Eye (tissue), 1 donor: ENCODE measurements around the gene RRBP1.

Source experiments
- DNase-seq: peaks from one replicate; pipeline ENCODE4 v3.0.0-alpha.2; 2015

RRBP1 gene

DNA sequence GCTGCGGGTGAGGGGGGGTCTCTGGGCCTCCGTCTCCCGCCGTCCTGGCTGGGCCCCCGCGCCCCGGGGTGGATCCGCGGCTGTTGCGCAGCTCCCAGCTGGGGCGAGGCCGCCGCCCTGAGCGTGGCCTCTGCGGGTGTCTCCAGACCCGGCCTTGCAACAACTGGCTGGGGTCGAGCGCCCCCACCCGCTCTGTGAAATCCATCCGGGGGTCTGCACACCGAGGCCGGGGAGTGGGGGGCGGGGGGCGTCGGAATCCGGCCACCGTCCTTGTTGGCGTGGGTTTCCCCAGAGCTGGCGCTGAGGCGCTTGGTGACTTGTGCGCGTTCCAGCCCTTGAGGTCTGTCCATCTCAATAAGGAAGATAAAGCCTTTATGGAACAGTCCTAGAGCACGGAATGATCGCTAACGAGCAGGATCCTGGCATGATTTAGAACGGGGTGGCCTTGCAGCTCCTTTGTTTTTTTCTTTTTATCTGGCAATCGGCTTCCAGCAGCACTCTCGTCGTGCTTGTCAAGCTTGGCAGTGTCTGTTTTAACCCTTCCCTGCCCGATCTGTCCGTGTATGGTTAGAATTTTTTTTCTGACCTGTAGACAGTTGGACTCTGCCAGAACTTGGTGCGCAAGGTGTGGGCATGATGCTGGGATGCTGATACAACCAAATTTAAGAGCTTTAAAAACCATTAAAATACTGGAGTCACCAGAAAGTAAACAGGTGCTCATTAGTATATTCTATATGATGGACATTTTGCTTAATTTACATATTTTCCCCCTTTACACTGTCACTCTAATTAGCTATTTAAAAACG, 111.5 kb downstream of the RRBP1 start:
- peak; percentile 92 for DNase-seq

DNA sequence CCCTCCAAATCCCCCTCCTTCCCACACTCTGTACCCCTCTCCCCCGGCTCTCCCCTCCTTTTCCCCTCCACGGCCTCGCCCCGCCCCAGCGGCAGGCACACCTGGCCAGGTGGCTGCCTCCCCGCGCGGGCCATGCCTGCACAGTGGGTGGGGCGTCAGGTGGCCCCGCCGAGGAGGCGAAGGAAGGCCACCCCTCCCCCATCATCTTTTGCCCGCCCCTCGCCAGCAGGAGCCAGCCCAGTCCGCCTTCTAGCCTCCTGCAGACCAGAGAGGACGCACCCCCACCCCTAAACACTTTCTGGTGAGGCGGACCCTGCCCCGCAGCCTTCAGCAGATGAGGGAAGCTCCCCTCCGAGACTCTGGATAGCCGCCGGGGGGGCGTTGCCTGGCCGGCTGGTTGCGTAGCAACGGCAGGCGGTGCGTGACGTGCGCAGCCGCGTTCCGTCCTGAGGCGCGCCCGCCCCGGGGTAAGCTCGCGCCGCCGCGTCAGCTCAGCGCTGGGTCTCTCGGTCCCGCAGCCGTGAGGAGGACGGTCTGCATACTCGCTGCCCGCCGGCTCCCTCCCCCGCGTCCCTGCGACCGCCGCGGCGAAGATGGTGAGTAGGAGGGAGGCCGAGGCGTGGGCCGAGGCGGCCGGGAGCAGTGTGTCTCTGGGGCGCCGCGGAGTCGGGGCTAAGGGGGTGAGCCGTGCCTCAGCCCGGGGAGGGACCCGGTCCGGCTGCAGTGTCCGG, 112.3 kb downstream of the RRBP1 start, which contains the start of gene DSTN:
DSTN (plus strand) TSS at position 460 of the 731 bp plus-strand sequence; CDS start at position 594, 134 bp downstream.
- DNase-seq: peak; percentile 97

DNA sequence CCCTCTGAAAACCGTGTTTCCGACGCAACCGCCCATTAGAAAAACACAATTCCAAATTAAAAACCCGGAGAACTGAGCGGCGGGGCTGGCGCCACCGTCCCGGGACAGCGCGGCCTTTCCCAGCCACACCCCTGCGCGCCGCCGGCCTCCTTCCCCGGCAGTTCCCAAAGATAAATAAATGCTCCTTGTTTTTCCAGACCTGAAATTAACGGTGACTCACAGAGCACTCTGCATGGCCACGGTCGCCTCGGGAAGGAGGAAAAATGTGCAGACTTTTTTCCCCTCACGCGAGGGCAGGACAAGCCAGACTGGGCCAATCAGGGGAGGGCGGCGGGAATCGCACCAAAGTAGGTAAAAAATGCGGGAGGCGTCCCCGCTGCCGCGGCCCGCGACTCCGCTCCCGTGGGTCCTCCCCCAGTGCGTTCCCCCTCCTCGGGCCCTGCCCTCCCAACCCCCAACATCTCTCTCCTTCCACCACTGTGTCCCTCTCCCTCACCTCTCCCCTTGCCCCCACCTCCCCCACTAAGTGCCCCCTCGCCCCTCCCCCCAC, 113.0 kb downstream of the RRBP1 start:
- peak; percentile 80 for DNase-seq

DNA sequence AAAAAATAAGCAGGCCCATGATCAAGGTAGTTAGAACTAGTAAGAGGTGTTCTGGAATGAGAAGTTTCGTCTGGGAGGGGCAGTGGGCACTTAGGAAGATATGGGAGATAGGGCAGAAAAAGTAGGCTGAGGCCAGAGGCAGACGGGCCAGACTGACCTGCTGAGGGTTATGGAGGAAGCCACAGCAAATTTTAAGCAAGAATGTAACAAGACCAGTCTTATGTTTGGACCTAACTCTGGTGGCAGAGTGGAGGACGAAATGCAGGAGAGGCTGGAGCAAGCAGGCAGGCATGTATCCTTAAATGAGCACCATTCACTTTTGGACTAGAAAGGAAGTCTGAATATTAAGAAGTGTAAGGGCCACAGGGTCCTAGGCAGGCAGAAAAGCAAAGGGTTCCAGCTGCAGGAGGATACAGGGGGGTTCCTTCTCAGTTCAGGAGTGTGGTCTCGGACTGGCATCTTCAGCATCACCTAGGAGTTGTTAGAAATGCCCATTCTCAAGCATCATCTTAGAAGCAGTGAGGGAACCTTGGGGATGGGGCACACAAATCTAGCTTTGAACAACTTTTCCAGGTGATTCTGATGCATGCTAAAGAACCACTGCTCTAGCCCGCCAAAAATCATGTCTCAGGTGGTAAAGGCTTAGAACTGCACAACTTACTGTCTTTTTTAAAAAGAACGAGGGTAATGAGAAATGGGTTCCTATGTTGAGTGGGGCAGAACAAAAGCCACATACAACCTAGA, 113.8 kb downstream of the RRBP1 start:
- DNase-seq: peak; percentile 22

DNA sequence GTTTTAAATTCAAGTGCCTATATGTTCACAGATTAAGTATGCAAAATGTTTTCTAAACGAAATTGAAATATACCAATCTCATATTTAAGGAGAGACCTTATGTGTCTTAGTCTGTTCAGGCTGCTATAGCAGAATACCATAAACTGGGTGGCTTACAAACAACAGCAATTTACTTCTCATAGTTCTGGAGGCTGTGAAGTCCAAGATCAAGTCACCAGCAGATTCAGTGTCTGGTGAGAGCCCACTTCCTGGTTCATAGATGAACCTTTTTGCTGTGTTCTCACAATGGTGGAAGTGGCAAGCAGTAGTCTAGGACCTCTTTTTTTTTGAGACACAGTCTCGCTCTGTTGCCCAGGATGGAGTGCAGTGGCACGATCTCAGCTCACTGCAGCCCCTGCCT, 115.7 kb downstream of the RRBP1 start:
- no peak for DNase-seq

DNA sequence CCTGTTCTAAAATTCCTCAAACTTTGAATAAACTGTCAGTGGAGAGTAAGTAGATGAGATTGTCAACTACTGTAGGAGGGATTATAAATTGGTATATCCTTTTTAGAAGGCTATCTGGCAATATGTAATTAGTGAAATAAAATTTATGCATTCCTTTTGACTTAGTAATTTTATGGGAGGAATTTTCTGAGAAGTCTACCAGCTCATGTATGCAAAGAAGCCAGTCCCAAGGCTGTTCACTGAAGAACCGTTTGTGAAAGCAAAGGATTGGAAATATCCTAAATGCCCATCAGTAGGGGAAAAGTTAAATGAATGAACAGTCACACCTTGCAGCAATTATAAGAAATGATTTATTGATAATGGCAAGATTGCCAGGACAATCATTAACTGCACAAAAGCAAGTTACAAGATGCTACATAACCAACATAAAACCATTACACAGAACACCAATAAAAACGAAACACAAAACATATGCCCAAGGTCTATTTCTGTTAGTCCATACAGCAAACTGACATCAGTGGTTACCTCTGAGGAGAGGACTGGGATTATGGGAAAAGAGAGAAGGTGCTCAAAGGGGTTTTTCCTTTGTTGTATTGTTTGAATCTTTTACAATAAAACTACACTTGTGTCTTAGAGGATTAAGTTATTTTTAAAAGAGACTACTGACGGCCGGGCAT, 116.7 kb downstream of the RRBP1 start:
- DNase-seq: no peak
